Measurements from ENCODE around the gene VPS51.
"Not testable (repeated sequence)": the region's sequence is repeated elsewhere in the genome, so short reads cannot be mapped to it uniquely, and the experiment has no call there.

Gene VPS51

GRCh38 chr11:65136515-65137096 lies 40.6 kb downstream of the VPS51 start:
- no peak for DNase-seq

- DNase-seq = no peak
Measured at GRCh38 chr11:65141896-65142494, 46.0 kb downstream of the VPS51 start.

GRCh38 chr11:65147352-65148075 lies 51.5 kb downstream of the VPS51 start:
- DNase-seq = no peak

GRCh38 chr11:65148657-65149056 lies 52.6 kb downstream of the VPS51 start:
- no peak for DNase-seq

GRCh38 chr11:65150131-65150508 lies 54.1 kb downstream of the VPS51 start:
- not testable (repeated sequence) for DNase-seq

- DNase-seq = peak; percentile 23
Measured at GRCh38 chr11:65150509-65151299, 54.7 kb downstream of the VPS51 start.

GRCh38 chr11:65151331-65151899 lies 55.4 kb downstream of the VPS51 start:
- no peak for DNase-seq

- DNase-seq = no peak
Measured at GRCh38 chr11:65152122-65152521, 56.1 kb downstream of the VPS51 start.

GRCh38 chr11:65156256-65156655 lies 60.2 kb downstream of the VPS51 start:
- no peak for DNase-seq

GRCh38 chr11:65156926-65157325 lies 60.9 kb downstream of the VPS51 start:
- no peak for DNase-seq

- DNase-seq = no peak
Measured at GRCh38 chr11:65157336-65157735, 61.3 kb downstream of the VPS51 start.

- DNase-seq = no peak
Measured at GRCh38 chr11:65159012-65159411, 63.0 kb downstream of the VPS51 start.

GRCh38 chr11:65160643-65161042 lies 64.6 kb downstream of the VPS51 start:
- DNase-seq = no peak

Measured in NCI-H146 (cell line).